IPS DF 4.7 (cell line): ENCODE results near the gene KCNG2.
"Not testable (repeated sequence)": the region's sequence is repeated elsewhere in the genome, so short reads cannot be mapped to it uniquely, and the experiment has no call there.

Experiments
- DNase-seq: peaks from one replicate; pipeline ENCODE4 v3.0.0-alpha.2; 2013; ENCODE audit warnings: low spot score; ENCODE audit errors: extremely low read depth

KCNG2 gene

GRCh38 chr18:79797518-79798345 is at the start of gene KCNG2:
KCNG2 (plus strand) TSS chr18:79797938; CDS start chr18:79863668, 65,730 bp downstream.
- DNase-seq = no peak

- no peak for DNase-seq
Observed at GRCh38 chr18:79748321-79749180, 49.2 kb upstream of the KCNG2 start.

GRCh38 chr18:79749251-79750191 is 48.2 kb upstream of the KCNG2 start:
- no peak for DNase-seq

- no peak for DNase-seq
Observed at GRCh38 chr18:79750980-79751571, 46.7 kb upstream of the KCNG2 start.

GRCh38 chr18:79751918-79752578 is 45.7 kb upstream of the KCNG2 start:
- DNase-seq = not testable (repeated sequence)

- DNase-seq = not testable (repeated sequence)
Observed at GRCh38 chr18:79752946-79753345, 44.8 kb upstream of the KCNG2 start.

GRCh38 chr18:79753391-79753851 is 44.3 kb upstream of the KCNG2 start:
- DNase-seq = no peak

- DNase-seq = no peak
Observed at GRCh38 chr18:79754022-79754761, 43.5 kb upstream of the KCNG2 start.

GRCh38 chr18:79754831-79755351 is 42.8 kb upstream of the KCNG2 start:
- DNase-seq = no peak

- DNase-seq = no peak
Observed at GRCh38 chr18:79755496-79756142, 42.1 kb upstream of the KCNG2 start.

- no peak for DNase-seq
Observed at GRCh38 chr18:79756143-79756500, 41.6 kb upstream of the KCNG2 start.

GRCh38 chr18:79756826-79757225 is 40.9 kb upstream of the KCNG2 start:
- no peak for DNase-seq

- DNase-seq = no peak
Observed at GRCh38 chr18:79760348-79760747, 37.4 kb upstream of the KCNG2 start.

- DNase-seq = no peak
Observed at GRCh38 chr18:79760881-79761280, 36.9 kb upstream of the KCNG2 start.

GRCh38 chr18:79763407-79763806 is 34.3 kb upstream of the KCNG2 start:
- no peak for DNase-seq

- DNase-seq = no peak
Observed at GRCh38 chr18:79764131-79764530, 33.6 kb upstream of the KCNG2 start.

GRCh38 chr18:79765491-79766245 is 32.1 kb upstream of the KCNG2 start:
- no peak for DNase-seq

GRCh38 chr18:79766308-79766707 is 31.4 kb upstream of the KCNG2 start:
- DNase-seq = no peak
